Astrocyte (in vitro differentiated cells and primary cell): Measurements from ENCODE around the gene FBXO7. TPM values are rescaled to one million over a fixed set of nuclear protein-coding genes. Genes with fewer than 3 reads are reported as not detected.

Source experiments
- DNase-seq: peaks from one replicate; pipeline ENCODE4 v3.0.0-alpha.2; 2010; ENCODE audit warnings: low read depth
- FAIRE-seq: peaks from 2 replicates; lab custom pipeline; 2011; peaks lifted over from hg19 to GRCh38; lab: Jason Lieb, UNC
- H2AFZ ChIP-seq: 2 replicates; pipeline ENCODE4 v1.6.0; 2012; ENCODE audit warnings: low read depth, low read length, inconsistent platforms
- H3K27ac ChIP-seq: 2 replicates; pipeline ENCODE4 v1.5.1; 2011; ENCODE audit warnings: low read depth, low read length, inconsistent platforms
- H3K27me3 ChIP-seq: 2 replicates; pipeline ENCODE4 v1.6.0; 2011; ENCODE audit warnings: low read length, inconsistent platforms; ENCODE audit not compliant: insufficient read depth
- H3K36me3 ChIP-seq: 2 replicates; pipeline ENCODE4 v1.5.1; 2011; ENCODE audit warnings: low read length, inconsistent platforms; ENCODE audit not compliant: insufficient read depth
- H3K4me1 ChIP-seq: 2 replicates; pipeline ENCODE4 v1.5.1; 2011; ENCODE audit warnings: low read length, inconsistent platforms; ENCODE audit not compliant: insufficient read depth
- H3K4me2 ChIP-seq: 2 replicates; pipeline ENCODE4 v1.6.0; 2012; ENCODE audit warnings: low read length, inconsistent platforms
- H3K4me3 ChIP-seq: 2 replicates; pipeline ENCODE4 v1.5.1; 2011; ENCODE audit warnings: low read depth, mild to moderate bottlenecking, low read length, inconsistent platforms; ENCODE audit not compliant: insufficient read depth
- H3K79me2 ChIP-seq: 2 replicates; pipeline ENCODE4 v1.6.0; 2012; ENCODE audit warnings: mild to moderate bottlenecking, low read length, inconsistent platforms; ENCODE audit not compliant: insufficient read depth
- H3K9ac ChIP-seq: 2 replicates; pipeline ENCODE4 v1.6.0; 2012; ENCODE audit warnings: mild to moderate bottlenecking, low read length, inconsistent platforms
- H3K9me3 ChIP-seq: 2 replicates; pipeline ENCODE4 v1.5.1; 2012; ENCODE audit warnings: low read depth, mild to moderate bottlenecking, low read length, inconsistent platforms; ENCODE audit not compliant: insufficient read depth
- H4K20me1 ChIP-seq: 2 replicates; pipeline ENCODE4 v1.6.0; 2012; ENCODE audit warnings: low read length, inconsistent platforms; ENCODE audit not compliant: insufficient read depth
- H3K27ac Mint-ChIP-seq: one replicate; pipeline ENCODE4 v1.8.0; 2021; ENCODE audit warnings: mild to moderate bottlenecking, mixed read lengths; ENCODE audit not compliant: unreplicated experiment
- H3K27me3 Mint-ChIP-seq: one replicate; pipeline ENCODE4 v1.8.0; 2021; ENCODE audit warnings: low read depth, mixed read lengths; ENCODE audit not compliant: unreplicated experiment
- H3K36me3 Mint-ChIP-seq: one replicate; pipeline ENCODE4 v1.8.0; 2021; ENCODE audit warnings: low read depth, mixed read lengths; ENCODE audit not compliant: unreplicated experiment
- H3K4me1 Mint-ChIP-seq: one replicate; pipeline ENCODE4 v1.8.0; 2021; ENCODE audit warnings: low read depth, mixed read lengths; ENCODE audit not compliant: unreplicated experiment
- H3K4me3 Mint-ChIP-seq: one replicate; pipeline ENCODE4 v1.8.0; 2021; ENCODE audit warnings: mild to moderate bottlenecking, moderate library complexity, mixed read lengths; ENCODE audit not compliant: unreplicated experiment
- H3K9me3 Mint-ChIP-seq: one replicate; pipeline ENCODE4 v1.8.0; 2021; ENCODE audit warnings: mild to moderate bottlenecking, mixed read lengths; ENCODE audit not compliant: unreplicated experiment
- EZH2 ChIP-seq: IDR thresholded peaks from 2 replicates; pipeline ENCODE4 v1.6.1; 2012; ENCODE audit warnings: mild to moderate bottlenecking, low read length, inconsistent platforms; ENCODE audit not compliant: insufficient read depth
- total RNA-seq: library from RNA; stranded (reverse); gene quantifications from 2 replicates; pipeline ENCODE4 v1.2.1, GENCODE V29; 2021
- TF ChIP-seq, protein P1 (sequence below): IDR thresholded peaks from 2 replicates; pipeline ENCODE4 v1.5.1; 2011; ENCODE audit warnings: low read depth, mild to moderate bottlenecking, inconsistent platforms, low read length, moderate library complexity; ENCODE audit not compliant: insufficient read depth

The FBXO7 gene
- total RNA-seq, 1 donor from 2014 or later = 85.9 TPM

DNA sequence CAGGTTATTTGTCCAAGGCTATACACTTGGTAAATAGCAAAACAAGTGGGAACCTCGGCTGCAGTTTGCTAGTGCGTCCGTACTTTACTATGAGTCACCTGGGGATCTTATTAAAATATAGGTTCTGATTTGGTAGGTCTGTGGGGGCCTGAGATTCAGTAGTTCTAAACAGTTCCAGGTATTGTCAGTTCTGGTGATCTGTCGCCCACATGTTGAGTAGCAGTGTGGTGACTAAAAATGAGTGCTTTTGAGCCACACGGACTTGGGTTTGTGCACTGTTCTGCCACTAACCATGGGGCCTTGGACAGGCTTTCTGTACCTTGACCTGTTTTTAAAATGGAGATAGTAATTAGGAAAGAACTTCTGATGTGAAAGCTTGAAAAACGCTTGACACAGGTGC lies 15.7 kb downstream of the FBXO7 start:
- Mint-ChIP-seq H3K4me1 (no peaks in the 10 kb centered on the region), H3K9me3 (no peaks in the 10 kb centered on the region), H3K36me3 (peaks cover 11% of the 10 kb centered on the region), H3K27me3 (no peaks in the 10 kb centered on the region), H3K27ac (no peak overlapping the region), H3K4me3 (no peak overlapping the region)
- no peak overlapping the region for H3K4me3 ChIP-seq
- FAIRE-seq (no peak), DNase-seq (no peak)
- H3K79me2 ChIP-seq = peaks cover 6% of the 10 kb centered on the region
- H3K36me3 ChIP-seq = peaks cover 53% of the 10 kb centered on the region
- no peak overlapping the region for H3K9ac ChIP-seq
- no peaks in the 10 kb centered on the region for H3K27me3 ChIP-seq
- H3K27ac ChIP-seq = no peak overlapping the region
- no peak overlapping the region for H3K4me2 ChIP-seq
- peaks cover 12% of the 10 kb centered on the region for H4K20me1 ChIP-seq
- no peak overlapping the region for H2AFZ ChIP-seq
- no peaks in the 10 kb centered on the region for H3K4me1 ChIP-seq
- no peaks in the 10 kb centered on the region for H3K9me3 ChIP-seq
- TF ChIP-seq EZH2 = no peak
- TF ChIP-seq, protein P1, sequence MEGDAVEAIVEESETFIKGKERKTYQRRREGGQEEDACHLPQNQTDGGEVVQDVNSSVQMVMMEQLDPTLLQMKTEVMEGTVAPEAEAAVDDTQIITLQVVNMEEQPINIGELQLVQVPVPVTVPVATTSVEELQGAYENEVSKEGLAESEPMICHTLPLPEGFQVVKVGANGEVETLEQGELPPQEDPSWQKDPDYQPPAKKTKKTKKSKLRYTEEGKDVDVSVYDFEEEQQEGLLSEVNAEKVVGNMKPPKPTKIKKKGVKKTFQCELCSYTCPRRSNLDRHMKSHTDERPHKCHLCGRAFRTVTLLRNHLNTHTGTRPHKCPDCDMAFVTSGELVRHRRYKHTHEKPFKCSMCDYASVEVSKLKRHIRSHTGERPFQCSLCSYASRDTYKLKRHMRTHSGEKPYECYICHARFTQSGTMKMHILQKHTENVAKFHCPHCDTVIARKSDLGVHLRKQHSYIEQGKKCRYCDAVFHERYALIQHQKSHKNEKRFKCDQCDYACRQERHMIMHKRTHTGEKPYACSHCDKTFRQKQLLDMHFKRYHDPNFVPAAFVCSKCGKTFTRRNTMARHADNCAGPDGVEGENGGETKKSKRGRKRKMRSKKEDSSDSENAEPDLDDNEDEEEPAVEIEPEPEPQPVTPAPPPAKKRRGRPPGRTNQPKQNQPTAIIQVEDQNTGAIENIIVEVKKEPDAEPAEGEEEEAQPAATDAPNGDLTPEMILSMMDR = no peak

GRCh38 chr22:32492111-32492510 lies 17.5 kb downstream of the FBXO7 start:
- H3K4me3 ChIP-seq = no peak overlapping the region
- H2AFZ ChIP-seq = no peak overlapping the region
- Mint-ChIP-seq H3K27ac (no peak overlapping the region), H3K36me3 (peaks cover 20% of the 10 kb centered on the region), H3K27me3 (no peaks in the 10 kb centered on the region), H3K9me3 (no peaks in the 10 kb centered on the region), H3K4me1 (no peaks in the 10 kb centered on the region), H3K4me3 (no peak overlapping the region)
- H3K9me3 ChIP-seq = no peaks in the 10 kb centered on the region
- no peak overlapping the region for H3K27ac ChIP-seq
- H3K9ac ChIP-seq = no peak overlapping the region
- DNase-seq (no peak), FAIRE-seq (peak; percentile 32)
- TF ChIP-seq EZH2 = no peak
- TF ChIP-seq, protein P1 = no peak
- peaks cover 3% of the 10 kb centered on the region for H4K20me1 ChIP-seq
- H3K36me3 ChIP-seq = peaks cover 45% of the 10 kb centered on the region
- H3K4me1 ChIP-seq = no peaks in the 10 kb centered on the region
- H3K27me3 ChIP-seq = no peaks in the 10 kb centered on the region
- H3K4me2 ChIP-seq = no peak overlapping the region
- H3K79me2 ChIP-seq = peaks cover 4% of the 10 kb centered on the region

- H3K36me3 Mint-ChIP-seq = peaks cover 29% of the 10 kb centered on the region
- FAIRE-seq = no peak
- no peaks in the 10 kb centered on the region for H3K4me1 Mint-ChIP-seq
Measured at GRCh38 chr22:32493551-32493950, 18.9 kb downstream of the FBXO7 start.

More at GRCh38 chr22:32493551-32493950, 18.9 kb downstream of the FBXO7 start:
- Histone ChIP-seq H3K4me1 (no peaks in the 10 kb centered on the region), H3K36me3 (peaks cover 49% of the 10 kb centered on the region), H3K9ac (no peak overlapping the region), H4K20me1 (peaks cover 2% of the 10 kb centered on the region), H3K79me2 (peaks cover 4% of the 10 kb centered on the region), H3K4me3 (no peak overlapping the region), H3K9me3 (no peaks in the 10 kb centered on the region), H3K27me3 (no peaks in the 10 kb centered on the region), H3K27ac (no peak overlapping the region), H2AFZ (no peak overlapping the region), H3K4me2 (no peak overlapping the region)
- Mint-ChIP-seq H3K9me3 (no peaks in the 10 kb centered on the region), H3K27me3 (no peaks in the 10 kb centered on the region), H3K27ac (no peak overlapping the region), H3K4me3 (no peak overlapping the region)
- DNase-seq = no peak
- no peak for TF ChIP-seq EZH2
- TF ChIP-seq, protein P1 = no peak
